Body of pancreas (tissue), 4 donors: Measurements from ENCODE around the gene KRTAP10-2. TPM values are rescaled to one million over a fixed set of nuclear protein-coding genes. Genes with fewer than 3 reads are reported as not detected.
A peak's percentile ranks its signal among the peaks of the same experiment; 100 is the strongest.

Experiments
- ATAC-seq: fragments of 150-250 bp; one replicate; pipeline ENCODE4 v1.9.1; 2016
- DNase-seq, 4 donors: peaks; one replicate each; pipeline ENCODE4 v3.0.0-alpha.2; 2019
- H3K27ac ChIP-seq, 4 donors: fragments of 200-600 bp; sonication (generic); 1 replicate in 3 of 4; 2 replicates in 1 of 4; pipeline versions ENCODE4 v1.5.1 to v1.6.1; 2016 to 2019; ENCODE audit warnings: mild to moderate bottlenecking in 1 of 4, mixed read lengths in 1 of 4, moderate library complexity in 1 of 4
- H3K27me3 ChIP-seq, 2 donors: fragments of 200-600 bp; sonication (generic); one replicate each; pipeline ENCODE4 v1.6.0; 2016; ENCODE audit warnings: mild to moderate bottlenecking in 1 of 2
- H3K36me3 ChIP-seq, 2 donors: fragments of 200-600 bp; sonication (generic); replicated peaks in 1 of 2; 2 replicates each; pipeline ENCODE4 v1.5.1; 2016; ENCODE audit warnings: low read depth in 2 of 2; ENCODE audit not compliant: insufficient read depth in 1 of 2
- H3K4me1 ChIP-seq: fragments of 200-600 bp; sonication (generic); one replicate; pipeline ENCODE4 v1.6.0; 2016
- H3K4me3 ChIP-seq, 2 donors: fragments of 200-600 bp; sonication (generic); 1 replicate in 1 of 2; 2 replicates in 1 of 2; pipeline ENCODE4 v1.5.1; 2016 to 2019
- H3K9me3 ChIP-seq, 3 donors: fragments of 200-600 bp; sonication (generic); 1 replicate in 2 of 3; 2 replicates in 1 of 3; pipeline ENCODE4 v1.5.1; 2016
- CTCF ChIP-seq, 7 experiments: fragments of 450-650 bp in 4 of 7; fragments of 200-600 bp in 3 of 7; sonication (generic) in 3 of 7; IDR thresholded peaks; one replicate each; pipeline ENCODE4 v1.5.1; 2016 to 2019; ENCODE audit warnings: antibody characterized with exemption in 7 of 7
- POLR2A ChIP-seq, 3 donors: fragments of 450-650 bp; IDR thresholded peaks; one replicate each; pipeline ENCODE4 v1.6.1; 2016; ENCODE audit warnings: antibody characterized with exemption in 3 of 3, mild to moderate bottlenecking in 2 of 3
- whole genome bisulfite sequencing, 2 donors: methylation state at CpG; one replicate each; pipeline ENCODE4 v1.1.5; 2017; 5-methylcytosine and 5-hydroxymethylcytosine counted together
- intact Hi-C: fragments of 100-400 bp; cut with DNase I; formaldehyde crosslinking; loops from one replicate; pipeline ENCODE4 v1.15.1; 2023
- total RNA-seq, 2 donors: library from RNA; depleted of rRNA; stranded (reverse); fragments of >200 nt; gene quantifications; one replicate each; pipeline ENCODE4 v1.1.0, GENCODE V29; 2016

Gene KRTAP10-2
- total RNA-seq, 2 donors from 2014 or later = not detected

- DNase-seq = no peak
- intact Hi-C loops = loop anchor here (10.0 kb wide), 1 partner anchor 286 kb away; the partner anchor contains the start of gene UBE2G2
- no peaks in the 10 kb centered on the region for H3K9me3 ChIP-seq
Measured at GRCh38 chr21:44518686-44519085, 32.6 kb downstream of the KRTAP10-2 start.

GRCh38 chr21:44517175-44517899 lies 34.0 kb downstream of the KRTAP10-2 start:
- H3K36me3 ChIP-seq = no peaks in the 10 kb centered on the region
- H3K27me3 ChIP-seq = no peaks in the 10 kb centered on the region
- TF ChIP-seq CTCF (IDR thresholded peaks at IDR 0.05) = no peak
- peak in 1 of 3 donors; percentile 27 for TF ChIP-seq POLR2A (IDR thresholded peaks at IDR 0.05)
- 68 to 78% methylated on average over 12 to 15 of the region's 15 CpGs for WGBS, 2 donors
- DNase-seq (peak; percentile 69 to 97 (median 86)), ATAC-seq (peak; percentile 85)
- no peaks in the 10 kb centered on the region for H3K9me3 ChIP-seq
- peak overlapping the region in 1 of 2 donors; percentile 2 for H3K4me3 ChIP-seq
- intact Hi-C loops = loop anchor here (10.0 kb wide), 1 partner anchor 287 kb away; the partner anchor contains the start of gene UBE2G2
- H3K4me1 ChIP-seq = no peaks in the 10 kb centered on the region
- no peak overlapping the region for H3K27ac ChIP-seq

More at GRCh38 chr21:44518686-44519085, 32.6 kb downstream of the KRTAP10-2 start:
- H3K27ac ChIP-seq = no peak overlapping the region
- TF ChIP-seq CTCF (IDR thresholded peaks at IDR 0.05) = no peak
- TF ChIP-seq POLR2A (IDR thresholded peaks at IDR 0.05) = no peak
- WGBS, 2 donors = 46 to 51% methylated on average over 10 to 12 of the region's 12 CpGs
- ATAC-seq = no peak
- no peaks in the 10 kb centered on the region for H3K4me1 ChIP-seq
- H3K36me3 ChIP-seq = no peaks in the 10 kb centered on the region
- no peak overlapping the region for H3K4me3 ChIP-seq
- H3K27me3 ChIP-seq = no peaks in the 10 kb centered on the region

- intact Hi-C loops = loop anchor here (10.0 kb wide), 1 partner anchor 288 kb away; the partner anchor contains the start of gene UBE2G2
- no peaks in the 10 kb centered on the region for H3K36me3 ChIP-seq
- DNase-seq (no peak), ATAC-seq (no peak)
- no peaks in the 10 kb centered on the region for H3K4me1 ChIP-seq
- H3K4me3 ChIP-seq = no peak overlapping the region
- no peak for TF ChIP-seq POLR2A (IDR thresholded peaks at IDR 0.05)
- TF ChIP-seq CTCF (IDR thresholded peaks at IDR 0.05) = no peak
- no peaks in the 10 kb centered on the region for H3K27me3 ChIP-seq
- H3K9me3 ChIP-seq = no peaks in the 10 kb centered on the region
- no peak overlapping the region for H3K27ac ChIP-seq
- 78 to 83% methylated on average over 10 of the region's 10 CpGs for WGBS, 2 donors
Measured at GRCh38 chr21:44516828-44517174, 34.5 kb downstream of the KRTAP10-2 start.

GRCh38 chr21:44516342-44516741 lies 35.0 kb downstream of the KRTAP10-2 start:
- no peak for DNase-seq
- TF ChIP-seq CTCF (IDR thresholded peaks at IDR 0.05) = no peak
- TF ChIP-seq POLR2A (IDR thresholded peaks at IDR 0.05) = no peak

More at GRCh38 chr21:44516342-44516741, 35.0 kb downstream of the KRTAP10-2 start:
- intact Hi-C loops = loop anchor here (10.0 kb wide), 1 partner anchor 288 kb away; the partner anchor contains the start of gene UBE2G2
- WGBS, 2 donors = 76% methylated on average over 13 of the region's 13 CpGs; no CpG with 5 or more reads in 1 of the 2 donors
- no peaks in the 10 kb centered on the region for H3K9me3 ChIP-seq
- H3K36me3 ChIP-seq = no peaks in the 10 kb centered on the region
- no peak overlapping the region for H3K4me3 ChIP-seq
- H3K27ac ChIP-seq = no peak overlapping the region
- H3K27me3 ChIP-seq = no peaks in the 10 kb centered on the region
- ATAC-seq = no peak
- no peaks in the 10 kb centered on the region for H3K4me1 ChIP-seq
